NCI-H2081 (cell line): ENCODE measurements around the gene DEDD2.
A peak's percentile ranks its signal among the peaks of the same experiment; 100 is the strongest.

Experiments
- DNase-seq, 2 experiments: peaks; one replicate each; lab custom pipeline; 2025; lab: John Stamatoyannopoulos, UW

The DEDD2 gene

DNA sequence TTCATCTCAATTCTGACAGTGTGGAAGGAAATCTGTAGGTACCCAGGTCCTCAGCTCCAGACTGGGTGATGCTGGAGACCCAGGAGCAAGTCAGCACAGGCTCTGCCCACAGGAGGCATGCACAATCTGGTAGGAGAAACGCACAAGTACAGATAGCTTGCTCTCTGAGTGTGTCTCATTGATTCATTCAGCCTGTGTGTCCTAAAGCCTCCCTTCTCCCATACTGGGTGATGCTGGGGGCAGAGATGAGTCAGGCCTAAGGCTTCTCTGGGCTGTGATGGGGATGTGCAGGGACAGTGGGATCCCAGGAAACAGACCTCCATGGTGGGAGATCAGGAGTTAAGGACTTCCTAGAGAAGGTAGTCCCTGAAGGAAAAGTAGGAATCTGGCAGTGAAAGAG, 9.4 kb upstream of the DEDD2 start:
- no peak for DNase-seq

DNA sequence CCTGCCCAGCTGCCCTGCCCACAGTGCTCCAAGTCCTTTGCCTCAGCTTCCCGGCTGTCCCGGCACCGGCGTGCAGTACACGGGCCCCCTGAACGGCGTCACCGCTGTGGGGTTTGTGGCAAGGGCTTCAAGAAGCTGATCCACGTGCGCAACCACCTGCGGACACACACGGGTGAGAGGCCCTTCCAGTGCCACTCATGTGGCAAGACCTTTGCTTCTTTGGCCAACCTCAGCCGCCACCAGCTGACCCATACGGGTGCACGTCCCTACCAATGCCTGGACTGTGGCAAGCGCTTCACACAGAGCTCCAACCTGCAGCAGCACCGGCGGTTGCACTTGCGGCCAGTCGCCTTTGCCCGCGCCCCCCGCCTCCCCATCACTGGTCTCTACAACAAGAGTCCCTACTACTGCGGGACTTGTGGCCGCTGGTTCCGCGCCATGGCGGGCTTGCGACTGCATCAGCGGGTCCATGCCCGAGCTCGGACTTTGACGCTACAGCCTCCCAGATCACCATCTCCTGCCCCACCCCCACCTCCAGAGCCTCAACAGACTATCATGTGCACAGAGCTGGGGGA, 8.3 kb upstream of the DEDD2 start:
- no peak for DNase-seq

DNA sequence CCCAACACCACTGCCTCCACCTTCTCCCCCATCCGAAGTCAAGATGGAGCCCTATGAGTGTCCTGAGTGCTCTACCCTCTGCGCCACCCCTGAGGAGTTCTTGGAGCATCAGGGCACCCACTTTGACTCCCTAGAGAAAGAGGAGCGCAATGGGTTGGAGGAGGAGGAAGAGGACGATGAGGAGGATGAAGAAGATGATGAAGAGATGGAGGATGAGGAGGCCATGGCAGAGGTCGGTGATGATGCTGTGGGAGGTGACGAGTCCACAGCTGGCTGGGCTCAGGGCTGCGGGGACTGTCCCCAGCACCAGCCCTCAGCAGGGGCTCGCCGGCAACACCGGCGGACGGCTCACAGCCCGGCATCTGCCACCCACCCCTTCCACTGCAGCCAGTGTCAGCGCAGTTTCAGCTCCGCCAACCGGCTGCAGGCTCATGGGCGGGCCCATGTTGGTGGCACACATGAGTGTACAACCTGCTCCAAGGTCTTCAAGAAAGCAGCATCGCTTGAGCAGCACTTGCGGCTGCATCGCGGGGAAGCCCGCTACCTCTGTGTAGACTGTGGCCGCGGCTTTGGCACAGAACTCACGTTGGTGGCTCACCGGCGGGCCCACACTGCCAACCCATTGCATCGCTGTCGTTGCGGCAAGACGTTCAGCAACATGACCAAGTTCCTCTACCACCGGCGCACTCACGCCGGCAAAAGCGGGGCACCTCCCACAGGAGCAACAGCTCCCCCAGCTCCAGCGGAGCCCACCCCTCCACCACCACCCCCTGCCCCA, 7.7 kb upstream of the DEDD2 start:
- no peak for DNase-seq

GRCh38 chr19:42220751-42221097, 3.2 kb upstream of the DEDD2 start:
- no peak for DNase-seq

DNA sequence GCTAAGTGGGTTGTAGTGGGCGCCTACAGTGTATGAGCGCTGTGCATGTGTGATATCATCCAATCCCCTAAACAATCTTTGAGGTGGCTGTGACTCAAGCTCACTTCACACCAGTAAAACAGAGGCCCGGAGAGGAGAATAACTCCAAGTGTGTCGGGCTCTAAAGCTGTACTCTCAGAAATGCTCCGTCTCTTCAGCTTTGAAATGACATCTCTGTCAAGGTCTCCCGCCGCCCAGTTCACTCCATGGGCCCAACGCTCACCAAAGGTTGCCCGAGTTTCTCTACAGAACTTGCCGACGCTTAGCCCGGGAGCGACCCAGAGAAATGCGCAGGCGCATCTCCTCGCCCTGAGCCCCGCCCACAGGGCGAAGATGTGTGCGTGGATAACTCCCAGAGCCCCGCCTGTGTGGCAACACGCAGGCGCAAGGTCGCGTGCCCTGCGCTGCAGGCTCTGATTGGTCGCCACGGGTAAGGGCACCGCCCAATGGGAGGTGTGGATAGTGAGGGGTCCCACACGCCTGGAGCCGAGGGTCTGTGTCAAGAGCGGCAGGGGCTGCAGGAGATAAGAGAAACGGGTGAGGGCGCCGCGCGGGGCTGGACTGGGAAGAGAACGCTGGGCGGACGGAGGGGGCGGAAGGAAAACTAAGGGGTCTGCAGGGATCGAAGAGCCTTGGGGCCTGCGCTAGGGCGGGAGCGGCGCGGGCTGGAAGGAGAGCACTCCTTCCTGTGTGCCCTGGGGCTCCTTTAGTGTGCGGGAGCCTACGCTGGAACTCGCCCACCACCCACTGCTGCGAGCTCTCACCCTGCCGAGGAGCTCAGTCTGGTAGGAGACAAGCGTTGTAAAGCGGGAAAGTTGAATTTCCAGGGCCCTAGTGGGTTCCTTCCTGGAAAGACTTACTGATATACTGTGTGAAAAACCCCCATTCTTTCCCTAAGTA, 2.6 kb upstream of the DEDD2 start, which contains the start of gene ZNF526:
ZNF526 (plus strand) TSS at position 501 of the 939 bp plus-strand sequence. CDS start 4,092 bp downstream, outside the sequence.
- DNase-seq: peak; percentile 95 to 97

- peak; percentile 26 to 63 for DNase-seq
Measured at GRCh38 chr19:42216653-42217519, 591 bp downstream of the DEDD2 start.

DNA sequence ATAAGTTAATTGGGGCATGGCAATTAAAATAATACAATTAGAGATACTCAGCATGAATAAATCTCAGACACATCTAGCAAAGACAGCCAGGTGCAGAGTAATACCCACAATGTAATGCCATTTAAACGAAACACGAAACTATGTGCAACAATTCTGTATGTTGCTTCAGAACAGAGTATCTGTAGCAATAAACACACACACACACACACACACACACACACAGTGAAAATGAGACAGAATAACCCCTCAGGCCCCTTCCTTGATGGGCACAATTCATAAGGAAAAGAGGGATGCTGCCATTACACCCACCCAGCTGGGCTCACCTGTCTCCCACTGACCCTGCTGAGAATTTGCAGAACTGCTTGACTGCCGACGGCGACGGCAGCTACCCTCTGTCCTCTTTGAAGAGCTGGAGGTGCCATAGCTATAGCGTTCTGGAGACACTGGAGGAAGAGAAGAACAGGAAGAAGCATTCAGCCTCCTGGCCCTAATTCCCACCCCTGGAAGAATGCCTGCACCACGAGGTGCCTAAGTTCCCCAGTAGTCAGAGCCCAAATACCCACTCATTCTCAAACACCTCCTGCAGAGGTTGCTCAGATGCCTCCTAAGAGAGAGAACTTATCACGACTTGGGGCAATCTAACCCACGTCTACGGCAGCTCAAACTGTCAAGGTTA, 2.5 kb downstream of the DEDD2 start:
- no peak for DNase-seq

DNA sequence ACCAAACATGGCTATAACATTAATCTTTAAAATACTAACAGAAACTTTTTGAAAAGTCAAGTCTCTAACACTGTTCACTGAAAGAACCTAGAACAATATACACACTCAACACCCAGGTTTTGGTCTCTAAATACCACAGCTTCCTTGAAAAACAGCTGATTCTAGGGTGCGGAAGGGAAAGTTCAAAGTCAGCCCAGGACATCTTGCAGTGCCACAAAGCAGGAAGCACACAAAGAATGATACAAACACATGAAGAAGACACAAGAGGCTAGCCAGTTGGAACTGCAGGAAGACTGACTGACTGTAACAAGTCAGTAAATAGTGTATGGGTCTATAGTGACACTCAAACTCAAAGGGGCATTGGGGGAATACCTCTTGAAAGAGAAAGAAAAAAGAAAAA, 4.6 kb downstream of the DEDD2 start:
- no peak for DNase-seq

DNA sequence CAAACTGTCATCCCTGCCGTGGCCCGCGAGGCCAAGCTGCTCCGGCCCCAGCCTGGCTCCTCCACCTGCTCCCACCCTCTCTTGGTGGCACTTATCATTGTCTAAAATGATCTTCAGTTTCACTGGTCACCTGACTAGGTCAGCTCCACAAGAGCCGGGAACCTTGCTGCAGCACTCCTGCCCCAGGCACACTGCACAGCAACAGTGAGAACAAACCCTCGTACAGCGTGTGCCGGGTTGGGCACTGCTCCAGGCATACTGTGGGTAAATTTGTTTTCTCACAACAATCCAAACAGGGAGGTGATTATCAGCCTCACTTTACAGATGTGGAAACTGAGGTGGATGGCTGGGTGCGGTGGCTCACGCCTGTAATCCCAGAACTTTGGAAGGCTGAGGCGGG, 8.9 kb downstream of the DEDD2 start:
- DNase-seq: peak in 1 of 2 experiments; percentile 9

- no peak for DNase-seq
Measured at GRCh38 chr19:42207767-42208271, 9.7 kb downstream of the DEDD2 start.

DNA sequence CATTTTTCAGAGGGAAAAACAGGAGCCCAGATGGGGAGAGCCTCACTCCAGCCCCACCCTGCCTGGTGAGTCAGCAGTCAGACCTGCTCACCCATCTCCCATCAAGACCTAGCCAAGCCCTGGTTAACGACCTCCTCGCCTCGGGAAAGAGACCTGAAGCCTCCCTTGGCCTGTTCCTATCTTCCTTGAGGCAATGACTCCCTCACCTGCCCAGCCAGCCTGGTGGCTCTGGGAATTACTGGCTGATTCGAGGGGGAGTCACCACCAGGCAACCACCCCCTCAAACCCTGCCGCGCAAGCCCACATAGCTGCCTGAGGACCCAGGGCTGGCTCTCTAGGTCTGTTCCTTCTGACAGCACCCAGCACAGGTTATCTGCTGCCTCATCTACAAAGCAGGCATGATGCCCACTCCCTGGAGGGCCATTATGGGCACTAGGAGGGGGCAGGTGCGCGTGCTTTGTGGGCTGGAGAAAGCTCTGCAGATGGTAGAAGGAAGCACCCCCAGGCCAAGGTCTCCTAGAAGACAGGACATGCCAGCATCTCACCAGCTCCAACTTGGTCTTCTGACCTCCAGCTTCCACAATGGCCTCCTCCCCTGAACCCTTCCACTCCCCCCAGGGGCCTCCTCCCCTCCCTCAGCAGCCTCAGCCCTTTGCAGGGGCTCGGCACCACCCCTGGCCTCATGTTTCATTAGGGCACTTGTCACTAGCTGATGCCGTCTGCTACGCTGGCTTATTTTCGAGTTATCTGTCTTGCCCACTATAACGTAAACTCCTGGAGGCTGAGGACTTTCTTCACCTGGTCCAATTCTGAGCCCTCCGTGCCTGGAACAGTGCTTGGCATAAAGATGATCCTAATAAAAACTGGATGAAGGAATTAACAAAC, 10.4 kb downstream of the DEDD2 start:
- DNase-seq: no peak

- DNase-seq: no peak
Measured at GRCh38 chr19:42204664-42205063, 12.8 kb downstream of the DEDD2 start.

DNA sequence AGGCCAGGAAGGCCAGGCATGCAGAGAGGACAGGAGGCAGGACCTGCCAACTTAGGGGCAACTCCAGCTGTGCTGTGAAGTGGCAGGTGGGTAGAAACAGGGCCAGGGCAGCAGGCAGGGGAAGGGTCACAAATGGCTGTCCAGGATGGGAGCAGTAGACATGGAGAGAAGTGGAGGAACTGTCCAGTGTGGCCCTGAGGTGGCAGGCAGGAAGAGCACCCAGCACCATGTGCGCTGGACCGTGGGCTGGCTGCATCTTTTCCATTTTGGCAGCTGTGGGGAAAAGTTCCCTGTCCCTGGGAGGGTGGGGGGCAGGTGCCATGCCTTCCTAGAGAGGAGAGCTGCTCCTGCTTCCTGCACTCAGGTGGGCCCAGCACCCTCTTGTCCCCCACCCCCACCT, 13.8 kb downstream of the DEDD2 start:
- DNase-seq: no peak

GRCh38 chr19:42202290-42202880, 15.1 kb downstream of the DEDD2 start:
- DNase-seq: no peak

DNA sequence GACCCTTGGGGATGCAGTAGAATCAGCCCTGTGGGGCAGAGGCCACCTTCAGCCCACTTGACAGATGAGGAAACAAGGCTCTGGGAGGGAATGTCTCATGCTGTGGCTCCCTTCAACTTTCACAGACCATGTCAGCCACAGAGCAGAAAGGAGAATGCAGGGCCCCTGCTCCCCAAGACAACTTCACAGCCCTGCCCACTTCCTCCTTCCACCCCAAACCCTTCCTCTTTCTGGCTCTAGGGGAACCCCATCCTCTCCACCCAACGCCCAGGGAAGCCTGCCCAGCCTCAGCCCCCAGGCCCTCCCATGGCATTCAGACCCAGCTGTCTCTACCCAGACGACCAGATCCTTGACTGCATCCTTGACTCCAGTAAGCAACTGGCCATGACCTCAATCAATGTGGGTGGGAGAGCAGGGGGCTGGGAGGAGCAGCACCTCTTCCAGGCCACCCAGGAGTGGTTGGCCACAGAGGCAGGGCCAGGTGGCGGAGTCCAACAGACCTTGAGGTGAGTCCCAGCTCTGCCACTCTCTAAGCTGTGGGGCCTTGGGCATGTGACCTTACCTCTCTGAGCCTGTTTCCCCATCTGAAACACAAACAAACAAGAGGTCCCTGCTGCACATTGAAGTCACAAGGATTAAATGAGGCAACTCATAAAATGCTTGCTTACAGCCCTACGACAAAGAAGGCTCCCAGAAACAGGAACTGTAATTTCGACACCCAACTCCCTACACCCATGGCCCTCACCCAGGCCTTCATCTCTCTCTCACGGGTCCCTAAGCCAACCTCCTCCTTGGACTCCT, 15.8 kb downstream of the DEDD2 start:
- DNase-seq: no peak

DNA sequence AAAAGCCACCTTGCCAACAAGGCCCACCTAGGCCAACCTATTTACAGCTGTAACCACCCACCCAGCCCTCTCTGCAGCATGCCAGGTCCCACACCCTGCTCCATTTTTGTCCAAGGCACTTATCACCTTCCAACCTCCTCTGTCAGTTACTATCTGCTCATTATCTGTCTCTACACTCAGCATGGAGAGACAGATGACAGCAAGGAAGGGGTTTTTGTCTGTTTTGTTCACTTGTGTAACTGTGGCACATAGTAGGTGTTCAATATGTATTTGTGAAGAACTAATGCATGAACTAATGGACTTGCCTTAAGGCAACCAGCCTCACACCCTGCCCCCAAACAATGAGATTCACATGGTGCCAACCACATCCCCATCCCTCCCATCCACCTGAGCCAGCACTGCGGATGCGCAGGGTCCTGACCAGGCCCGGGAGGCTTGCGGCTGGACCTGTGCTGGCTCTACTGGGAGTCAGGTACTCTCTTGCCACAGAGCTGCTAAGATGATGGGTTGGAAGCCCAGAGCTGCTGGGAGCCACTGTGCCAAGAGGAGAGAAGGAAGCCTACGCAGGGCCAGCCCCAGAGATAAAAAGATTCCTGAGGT, 17.3 kb downstream of the DEDD2 start:
- DNase-seq: no peak

DNA sequence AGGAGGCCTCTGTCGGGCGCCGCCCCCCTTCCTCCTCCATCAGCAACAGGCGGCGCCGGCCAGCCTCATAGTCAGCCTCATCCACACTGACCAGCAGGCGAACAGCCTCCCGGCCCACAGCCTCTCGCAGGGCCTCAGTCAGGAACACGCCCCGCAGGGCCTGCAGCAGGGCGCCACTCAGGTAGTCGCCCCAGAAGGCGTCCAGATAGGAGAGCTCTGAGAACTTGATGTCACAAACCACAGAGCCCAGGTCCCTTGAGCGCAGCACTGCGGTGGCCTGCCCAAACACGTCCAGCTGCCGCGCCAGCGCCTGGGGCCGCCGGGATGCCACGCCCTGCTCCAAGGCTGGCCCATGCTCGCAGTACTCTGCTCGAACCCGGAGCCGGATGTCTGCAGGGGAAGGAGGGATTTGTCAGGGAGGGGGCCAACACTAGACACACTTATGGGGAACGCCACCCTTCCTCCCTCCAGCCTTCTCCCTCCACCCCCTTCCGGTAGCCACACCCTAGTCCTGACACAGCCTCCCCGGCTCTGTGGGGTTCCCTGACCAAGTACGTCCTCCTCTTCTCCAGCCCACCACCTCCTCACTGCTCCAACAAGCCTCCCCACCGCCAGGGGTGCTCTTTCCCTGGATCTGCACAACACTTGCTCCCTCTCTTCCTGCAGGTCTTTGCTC, 17.9 kb downstream of the DEDD2 start:
- no peak for DNase-seq
